ENCODE measurements around the gene CCDC17. TPM values are rescaled to one million over a fixed set of nuclear protein-coding genes. Genes with fewer than 3 reads are reported as not detected.

The CCDC17 gene
- polyA plus RNA-seq, 3 donors: 4.4 TPM; not detected in 2

GRCh38 chr1:45647248-45648021, 23.6 kb upstream of the CCDC17 start:
- no peaks in the 10 kb centered on the region for H3K27me3 Mint-ChIP-seq (ENCODE audit: low read depth in 3 of 3)
- no peak for TF ChIP-seq CTCF (IDR thresholded peaks at IDR 0.05)
- H3K9me3 ChIP-seq (replicated peaks in 1 of 2; ENCODE audit: control insufficient read depth in 1 of 2, insufficient read depth in 1 of 2, low read length in 2 of 2): no peaks in the 10 kb centered on the region
- H3K36me3 Mint-ChIP-seq: peaks cover 54 to 75% of the 10 kb centered on the region in 2 donors
- no peak overlapping the region for H3K4me3 ChIP-seq (replicated peaks in 1 of 3; ENCODE audit: low read depth in 2 of 3, low read length in 3 of 3)
- peaks cover 68% of the 10 kb centered on the region for H3K79me2 ChIP-seq (ENCODE audit: insufficient read depth, low read length)
- peak overlapping the region; percentile 65 to 93 (median 89) for H3K27ac Mint-ChIP-seq
- intact Hi-C loops (cut with micrococcal nuclease): no loop called here
- peaks cover 41 to 82% of the 10 kb centered on the region in 2 donors for H3K36me3 ChIP-seq (replicated peaks in 1 of 2; ENCODE audit: control insufficient read depth in 1 of 2, insufficient read depth in 2 of 2, low read length in 2 of 2)
- H3K4me1 Mint-ChIP-seq: peaks cover 13% of the 10 kb centered on the region
- H2AFZ ChIP-seq (ENCODE audit: insufficient read depth, low read depth, low read length, poor library complexity, severe bottlenecking): no peak overlapping the region
- no peak overlapping the region for H3K4me3 Mint-ChIP-seq
- no peak overlapping the region for H3K9ac ChIP-seq (ENCODE audit: insufficient read depth, low read length, poor library complexity, severe bottlenecking)
- peak overlapping the region; percentile 11 to 71 for H3K27ac ChIP-seq (ENCODE audit: low read depth in 1 of 2, low read length in 2 of 2)
- H4K20me1 ChIP-seq (ENCODE audit: insufficient read depth, low read length): peaks cover 91% of the 10 kb centered on the region
- peak; percentile 50 to 69 (median 58) for DNase-seq
- no peaks in the 10 kb centered on the region for H3K9me3 Mint-ChIP-seq
- H3K4me2 ChIP-seq (replicated peaks; ENCODE audit: extremely low read depth, low read length, poor library complexity, severe bottlenecking): no peak overlapping the region
- 74% methylated on average over 5 of the region's 9 CpGs for WGBS (ENCODE audit: insufficient coverage)
- peaks cover 7 to 8% of the 10 kb centered on the region in 2 donors for H3K4me1 ChIP-seq (ENCODE audit: control insufficient read depth in 1 of 2, insufficient read depth in 2 of 2, low read length in 2 of 2)
- H3K27me3 ChIP-seq (ENCODE audit: control insufficient read depth in 2 of 2, insufficient read depth in 2 of 2, low read length in 2 of 2): no peaks in the 10 kb centered on the region

DNA sequence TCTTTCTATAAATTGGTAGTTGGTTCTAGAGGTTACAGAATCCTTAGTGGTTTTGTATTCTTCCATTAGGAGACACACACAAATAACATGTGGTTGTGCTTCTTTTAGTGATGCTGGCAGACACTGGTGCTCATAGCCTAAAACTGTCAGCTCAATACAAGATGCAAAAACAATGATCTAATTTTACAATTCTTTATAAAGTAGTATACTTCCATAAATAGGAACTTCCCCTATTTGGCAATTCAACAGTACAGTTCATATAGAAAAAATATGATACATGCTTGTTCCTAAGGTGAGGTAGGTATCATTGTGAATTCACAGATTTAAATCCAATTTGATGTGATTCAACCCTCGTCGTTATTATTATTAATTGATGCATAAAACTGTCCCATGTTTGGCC, 20.8 kb upstream of the CCDC17 start:
- peaks cover 50 to 51% of the 10 kb centered on the region in 2 donors for H3K36me3 Mint-ChIP-seq

More for the DNA sequence above, 20.8 kb upstream of the CCDC17 start:
- no peak for TF ChIP-seq CTCF (IDR thresholded peaks at IDR 0.05)
- H3K9me3 Mint-ChIP-seq: no peaks in the 10 kb centered on the region
- WGBS (ENCODE audit: insufficient coverage): no CpG with 5 or more reads among the region's 2 CpGs
- peaks cover 86% of the 10 kb centered on the region for H4K20me1 ChIP-seq (ENCODE audit: insufficient read depth, low read length)
- H3K27ac Mint-ChIP-seq: no peak overlapping the region
- peaks cover 13% of the 10 kb centered on the region for H3K4me1 Mint-ChIP-seq
- no peak overlapping the region for H3K9ac ChIP-seq (ENCODE audit: insufficient read depth, low read length, poor library complexity, severe bottlenecking)
- H3K36me3 ChIP-seq (replicated peaks in 1 of 2; ENCODE audit: control insufficient read depth in 1 of 2, insufficient read depth in 2 of 2, low read length in 2 of 2): peaks cover 42 to 83% of the 10 kb centered on the region in 2 donors
- no peaks in the 10 kb centered on the region for H3K9me3 ChIP-seq (replicated peaks in 1 of 2; ENCODE audit: control insufficient read depth in 1 of 2, insufficient read depth in 1 of 2, low read length in 2 of 2)
- DNase-seq: no peak
- intact Hi-C loops (cut with micrococcal nuclease): no loop called here
- H3K4me1 ChIP-seq (ENCODE audit: control insufficient read depth in 1 of 2, insufficient read depth in 2 of 2, low read length in 2 of 2): peaks cover 7 to 8% of the 10 kb centered on the region in 2 donors
- no peaks in the 10 kb centered on the region for H3K27me3 Mint-ChIP-seq (ENCODE audit: low read depth in 3 of 3)
- H3K4me2 ChIP-seq (replicated peaks; ENCODE audit: extremely low read depth, low read length, poor library complexity, severe bottlenecking): no peak overlapping the region
- H3K27ac ChIP-seq (ENCODE audit: low read depth in 1 of 2, low read length in 2 of 2): peak overlapping the region in 1 of 2 donors; percentile 37
- no peak overlapping the region for H2AFZ ChIP-seq (ENCODE audit: insufficient read depth, low read depth, low read length, poor library complexity, severe bottlenecking)
- no peak overlapping the region for H3K4me3 ChIP-seq (replicated peaks in 1 of 3; ENCODE audit: low read depth in 2 of 3, low read length in 3 of 3)
- no peak overlapping the region for H3K4me3 Mint-ChIP-seq
- no peaks in the 10 kb centered on the region for H3K27me3 ChIP-seq (ENCODE audit: control insufficient read depth in 2 of 2, insufficient read depth in 2 of 2, low read length in 2 of 2)
- peaks cover 50% of the 10 kb centered on the region for H3K79me2 ChIP-seq (ENCODE audit: insufficient read depth, low read length)

Data from CD14-positive monocyte (primary cell).